Right hindlimb (tissue), 1 donor: ENCODE results near the gene PALM.
"Not testable (repeated sequence)": the region's sequence is repeated elsewhere in the genome, so short reads cannot be mapped to it uniquely, and the experiment has no call there.

ENCODE experiments used
- DNase-seq: peaks from one replicate; pipeline ENCODE4 v3.0.0-alpha.2; 2018

Gene PALM

GRCh38 chr19:709196-709964, 645 bp downstream of the PALM start:
- no peak for DNase-seq

GRCh38 chr19:709965-710571, 1.3 kb downstream of the PALM start:
- peak; percentile 42 for DNase-seq

GRCh38 chr19:710767-711166, 2.0 kb downstream of the PALM start:
- DNase-seq = peak; percentile 57

- no peak for DNase-seq
Observed at GRCh38 chr19:711254-711653, 2.5 kb downstream of the PALM start.

GRCh38 chr19:715347-715746, 6.6 kb downstream of the PALM start:
- DNase-seq = no peak

- DNase-seq = no peak
Observed at GRCh38 chr19:718251-718951, 9.7 kb downstream of the PALM start.

- peak; percentile 87 for DNase-seq
Observed at GRCh38 chr19:718991-719512, 10.3 kb downstream of the PALM start.

- peak; percentile 80 for DNase-seq
Observed at GRCh38 chr19:719636-720344, 11.1 kb downstream of the PALM start.

- peak; percentile 59 for DNase-seq
Observed at GRCh38 chr19:720345-721160, 11.8 kb downstream of the PALM start.

GRCh38 chr19:722553-723101, 13.9 kb downstream of the PALM start:
- no peak for DNase-seq

GRCh38 chr19:723247-723646, 14.5 kb downstream of the PALM start:
- DNase-seq = no peak

- no peak for DNase-seq
Observed at GRCh38 chr19:723714-724113, 15.0 kb downstream of the PALM start.

GRCh38 chr19:725461-726089, 16.8 kb downstream of the PALM start:
- no peak for DNase-seq

GRCh38 chr19:726993-727956, 18.5 kb downstream of the PALM start:
- DNase-seq = no peak

GRCh38 chr19:728011-728410, 19.3 kb downstream of the PALM start:
- peak; percentile 73 for DNase-seq

GRCh38 chr19:729564-729963, 20.8 kb downstream of the PALM start:
- DNase-seq = not testable (repeated sequence)

- DNase-seq = no peak
Observed at GRCh38 chr19:729965-730668, 21.4 kb downstream of the PALM start.

- no peak for DNase-seq
Observed at GRCh38 chr19:731000-731399, 22.3 kb downstream of the PALM start.
